Measurements from ENCODE around the gene DHRS1. TPM values are rescaled to one million over a fixed set of nuclear protein-coding genes. Genes with fewer than 3 reads are reported as not detected.

The DHRS1 gene
- total and polyA plus RNA-seq, 2 of the 4 experiments (the other 2 are of a cell fraction) = 15.8 to 38.6 TPM

DNA sequence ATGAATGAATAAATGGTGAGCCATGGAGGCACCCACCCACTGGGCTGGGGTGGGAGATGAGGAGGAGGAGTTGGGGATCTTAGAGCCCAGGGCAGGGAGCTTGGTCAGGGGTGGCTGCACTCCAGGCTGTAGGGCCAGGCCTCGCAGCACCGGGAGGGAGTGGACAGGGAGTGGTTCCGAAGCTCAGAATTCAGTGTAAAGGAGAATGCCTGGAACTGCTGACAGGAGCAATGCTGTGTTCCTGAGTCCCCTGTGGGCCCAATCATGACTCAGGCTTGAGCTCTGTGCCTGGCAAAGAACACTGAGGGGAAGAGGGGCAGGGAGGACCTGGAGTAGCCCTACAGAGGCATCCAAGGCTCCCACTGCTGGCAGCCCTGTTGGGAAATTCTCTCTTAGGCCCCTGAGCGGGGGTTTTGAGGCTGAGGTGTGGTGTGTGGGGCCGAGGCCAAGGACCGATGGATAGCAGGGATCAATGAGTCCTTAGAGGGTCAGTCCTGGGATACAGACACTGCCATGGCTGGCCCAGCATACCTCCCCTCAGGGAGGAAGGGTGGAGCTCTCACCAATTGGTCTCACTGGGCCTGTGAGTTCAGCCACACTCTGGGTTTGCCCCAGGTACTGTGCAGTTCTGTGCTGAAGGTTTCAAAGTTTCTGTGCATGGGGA, 18.7 kb downstream of the DHRS1 start:
- H3K9ac ChIP-seq (ENCODE audit: low read depth, low read length) = no peak overlapping the region
- H3K9me1 ChIP-seq (ENCODE audit: insufficient read depth, low read length) = no peaks in the 10 kb centered on the region
- intact Hi-C loops (cut with micrococcal nuclease) = no loop called here
- no peak overlapping the region for H3K23ac ChIP-seq (ENCODE audit: low read depth, low read length)
- H4K8ac ChIP-seq (ENCODE audit: low read depth in 2 of 2, low read length in 2 of 2) = no peak overlapping the region
- H3K4me1 ChIP-seq (ENCODE audit: control insufficient read depth, insufficient read depth, low read length) = no peaks in the 10 kb centered on the region; the same call in 1 of the 2 replicates
- no peak overlapping the region for H2BK5ac ChIP-seq (ENCODE audit: low read depth, low read length, poor library complexity, severe bottlenecking)
- H2BK15ac ChIP-seq (ENCODE audit: low read depth, low read length) = no peak overlapping the region
- no peak overlapping the region for H2AK5ac ChIP-seq (ENCODE audit: low read depth, low read length)
- no peak overlapping the region for H2AK9ac ChIP-seq (replicated peaks; ENCODE audit: low read depth, low read length, poor library complexity)
- H3K9me3 ChIP-seq (ENCODE audit: control insufficient read depth, insufficient read depth, low read length) = no peaks in the 10 kb centered on the region
- WGBS, 2 experiments (ENCODE audit: extremely low coverage in 2 of 2, insufficient read length in 1 of 2) = 85% methylated on average over 4 of the region's 6 CpGs; no CpG with 5 or more reads in 1 of the 2 experiments
- H3K18ac ChIP-seq (ENCODE audit: low read depth, low read length) = no peak overlapping the region
- no peaks in the 10 kb centered on the region for H3K27me3 ChIP-seq (ENCODE audit: control insufficient read depth, insufficient read depth, low read length)
- H3K4me2 ChIP-seq (ENCODE audit: low read depth, low read length) = no peak overlapping the region
- no peak overlapping the region for H2AFZ ChIP-seq (replicated peaks; ENCODE audit: low read length, poor library complexity)
- no peak overlapping the region for H2BK20ac ChIP-seq (ENCODE audit: low read depth, low read length)
- H3K14ac ChIP-seq (replicated peaks; ENCODE audit: low read depth, low read length) = no peak overlapping the region
- in situ Hi-C loops (cut with MboI; ENCODE audit: low sequenced_read_pairs) = no loop called here
- H2BK120ac ChIP-seq (ENCODE audit: low read depth, low read length) = no peak overlapping the region
- H3K79me1 ChIP-seq (ENCODE audit: low read depth in 1 of 2, low read length in 2 of 2) = peaks cover 0 to 11% of the 10 kb centered on the region in 2 experiments
- no peak overlapping the region for H3K56ac ChIP-seq (ENCODE audit: extremely low read depth, insufficient read depth, low read length)
- no peaks in the 10 kb centered on the region; the same call in 1 of the 2 replicates for H4K20me1 ChIP-seq (ENCODE audit: insufficient read depth, low read length)
- CTCF ChIA-PET = no interaction called here
- no peak overlapping the region for H4K91ac ChIP-seq (ENCODE audit: insufficient read depth, low read depth, low read length)
- DNase-seq (no peak), ATAC-seq (ENCODE audit: low read depth) (peak; percentile 43)
- H3K36me3 ChIP-seq (ENCODE audit: control insufficient read depth, insufficient read depth, low read length) = no peaks in the 10 kb centered on the region
- H3K4ac ChIP-seq (ENCODE audit: low read depth, low read length) = no peak overlapping the region
- POLR2A ChIA-PET (ENCODE audit: unreplicated experiment) = no interaction called here
- dilution Hi-C loops (cut with HindIII; ENCODE audit: low sequenced_read_pairs, unreplicated experiment) = no loop called here
- no TSS peak for BruUV-seq (replicated peaks)
- H4K5ac ChIP-seq (ENCODE audit: low read depth, low read length) = no peak overlapping the region
- H3K27ac ChIP-seq (ENCODE audit: insufficient read depth, low read length) = no peak overlapping the region
- H3K4me3 ChIP-seq (ENCODE audit: insufficient read depth, low read depth, low read length) = no peak overlapping the region
- TF ChIP-seq, protein P1, sequence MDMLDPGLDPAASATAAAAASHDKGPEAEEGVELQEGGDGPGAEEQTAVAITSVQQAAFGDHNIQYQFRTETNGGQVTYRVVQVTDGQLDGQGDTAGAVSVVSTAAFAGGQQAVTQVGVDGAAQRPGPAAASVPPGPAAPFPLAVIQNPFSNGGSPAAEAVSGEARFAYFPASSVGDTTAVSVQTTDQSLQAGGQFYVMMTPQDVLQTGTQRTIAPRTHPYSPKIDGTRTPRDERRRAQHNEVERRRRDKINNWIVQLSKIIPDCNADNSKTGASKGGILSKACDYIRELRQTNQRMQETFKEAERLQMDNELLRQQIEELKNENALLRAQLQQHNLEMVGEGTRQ (IDR thresholded peaks at IDR 0.05; ENCODE audit: low read depth, low read length) = no peak
- no peak for TF ChIP-seq CEBPB (IDR thresholded peaks at IDR 0.05; ENCODE audit: low read depth, low read length)
- TF ChIP-seq CHD1 (IDR thresholded peaks at IDR 0.05; ENCODE audit: low read depth, low read length) = no peak
- TF ChIP-seq RAD21 (IDR thresholded peaks at IDR 0.05; ENCODE audit: low read length) = no peak
- no peak for TF ChIP-seq MXI1 (IDR thresholded peaks at IDR 0.05; ENCODE audit: borderline replicate concordance, low read depth, low read length)
- TF ChIP-seq RFX5 (IDR thresholded peaks at IDR 0.05; ENCODE audit: low read depth, low read length) = no peak
- no peak for TF ChIP-seq POLR2A (IDR thresholded peaks at IDR 0.05; ENCODE audit: low read depth, low read length)
- TF ChIP-seq MAZ (IDR thresholded peaks at IDR 0.05; ENCODE audit: borderline replicate concordance, low read depth, low read length) = no peak
